SK-N-MC (cell line): ENCODE results near the gene SMAD6.

ENCODE experiments used
- DNase-seq: peaks from one replicate; pipeline ENCODE4 v3.0.0-alpha.2; 2011; ENCODE audit warnings: low read depth, low spot score
- H3K27ac ChIP-seq: fragments of 200-600 bp; sonication (generic); 2 replicates; pipeline ENCODE4 v1.5.1; 2016; ENCODE audit warnings: mixed run types
- H3K36me3 ChIP-seq: fragments of 200-600 bp; sonication (generic); 2 replicates; pipeline ENCODE4 v1.6.1; 2017; ENCODE audit warnings: antibody characterized with exemption, low read length, mixed read lengths; ENCODE audit not compliant: insufficient read depth
- H3K4me3 ChIP-seq: fragments of 200-600 bp; sonication (generic); 2 replicates; pipeline ENCODE4 v1.5.1; 2016
- H3K9ac ChIP-seq: fragments of 200-600 bp; sonication (generic); 2 replicates; pipeline ENCODE4 v1.8.0; 2017; ENCODE audit warnings: mixed run types, mixed read lengths; ENCODE audit not compliant: insufficient read length
- H3K9me3 ChIP-seq: fragments of 200-600 bp; sonication (generic); 2 replicates; pipeline ENCODE4 v1.6.1; 2017; ENCODE audit warnings: low read depth, mild to moderate bottlenecking, antibody characterized with exemption, low read length, moderate library complexity, mixed read lengths
- EZH2 ChIP-seq: fragments of 200-600 bp; sonication (generic); IDR thresholded peaks from one replicate; pipeline ENCODE4 v1.6.1; 2017; ENCODE audit warnings: antibody characterized with exemption
- FOXP2 ChIP-seq: optimal IDR thresholded peaks from 2 replicates; pipeline ENCODE3; 2011; ENCODE audit warnings: mild to moderate bottlenecking, moderate library complexity; ENCODE audit not compliant: insufficient read depth; ENCODE audit errors: extremely low read length, control extremely low read depth
- POLR2AphosphoS5 ChIP-seq: IDR thresholded peaks from 2 replicates; pipeline ENCODE4 v1.6.1; 2012; ENCODE audit warnings: mild to moderate bottlenecking, low read depth, low read length, borderline replicate concordance

Gene SMAD6

GRCh38 chr15:66657185-66658020 is 44.6 kb upstream of the SMAD6 start:
- no peaks in the 10 kb centered on the region for H3K9me3 ChIP-seq
- H3K27ac ChIP-seq: peak overlapping the region; percentile 95
- peak; percentile 88 for DNase-seq
- peak overlapping the region; percentile 54 for H3K9ac ChIP-seq
- H3K4me3 ChIP-seq: peak overlapping the region; percentile 66
- H3K36me3 ChIP-seq: no peaks in the 10 kb centered on the region
- peak; percentile 82 for TF ChIP-seq FOXP2
- peak; percentile 14; the same call in 1 of the 2 replicates for TF ChIP-seq POLR2AphosphoS5
- no peak for TF ChIP-seq EZH2

- no peaks in the 10 kb centered on the region for H3K9me3 ChIP-seq
- no peaks in the 10 kb centered on the region for H3K36me3 ChIP-seq
- TF ChIP-seq POLR2AphosphoS5 (no peak), FOXP2 (no peak), EZH2 (no peak)
- no peak for DNase-seq
- H3K9ac ChIP-seq: peak overlapping the region; percentile 54
- H3K4me3 ChIP-seq: peak overlapping the region; percentile 66
- H3K27ac ChIP-seq: peak overlapping the region; percentile 95
These were observed 44.0 kb upstream of the SMAD6 start for GRCh38 chr15:66658044-66658443.

GRCh38 chr15:66658855-66659254 is 43.2 kb upstream of the SMAD6 start:
- Histone ChIP-seq H3K9ac (no peak overlapping the region), H3K27ac (peak overlapping the region; percentile 95; the same call in 1 of the 2 replicates), H3K4me3 (no peak overlapping the region), H3K9me3 (no peaks in the 10 kb centered on the region), H3K36me3 (no peaks in the 10 kb centered on the region)
- DNase-seq: no peak
- TF ChIP-seq EZH2: no peak
- no peak for TF ChIP-seq FOXP2
- no peak for TF ChIP-seq POLR2AphosphoS5

- H3K27ac ChIP-seq: no peak overlapping the region
- TF ChIP-seq EZH2 (no peak), POLR2AphosphoS5 (no peak), FOXP2 (no peak)
- DNase-seq: no peak
- H3K4me3 ChIP-seq: no peak overlapping the region
- no peaks in the 10 kb centered on the region for H3K9me3 ChIP-seq
- no peaks in the 10 kb centered on the region for H3K36me3 ChIP-seq
- no peak overlapping the region for H3K9ac ChIP-seq
These were observed 42.7 kb upstream of the SMAD6 start for GRCh38 chr15:66659384-66659783.

GRCh38 chr15:66661432-66662096 is 40.5 kb upstream of the SMAD6 start:
- Histone ChIP-seq H3K4me3 (no peak overlapping the region), H3K9me3 (no peaks in the 10 kb centered on the region), H3K27ac (0 out of 2 replicates have a peak overlapping the region, but pooled peaks have one; percentile 21), H3K36me3 (no peaks in the 10 kb centered on the region), H3K9ac (no peak overlapping the region)
- no peak for DNase-seq
- TF ChIP-seq POLR2AphosphoS5 (no peak), EZH2 (no peak), FOXP2 (no peak)

- H3K36me3 ChIP-seq: no peaks in the 10 kb centered on the region
- no peak for DNase-seq
These were observed 39.5 kb upstream of the SMAD6 start for GRCh38 chr15:66662522-66662921.

GRCh38 chr15:66663664-66664063 is 38.4 kb upstream of the SMAD6 start:
- DNase-seq: no peak
- Histone ChIP-seq H3K36me3 (no peaks in the 10 kb centered on the region), H3K9ac (no peak overlapping the region), H3K27ac (no peak overlapping the region), H3K4me3 (no peak overlapping the region), H3K9me3 (no peaks in the 10 kb centered on the region)
- no peak for TF ChIP-seq POLR2AphosphoS5

More at GRCh38 chr15:66662522-66662921, 39.5 kb upstream of the SMAD6 start:
- Histone ChIP-seq H3K9me3 (no peaks in the 10 kb centered on the region), H3K9ac (no peak overlapping the region), H3K27ac (peak overlapping the region; percentile 21; the same call in 1 of the 2 replicates), H3K4me3 (no peak overlapping the region)
- TF ChIP-seq EZH2: no peak
- TF ChIP-seq POLR2AphosphoS5: no peak
- TF ChIP-seq FOXP2: no peak

GRCh38 chr15:66670175-66670574 is 31.9 kb upstream of the SMAD6 start:
- Histone ChIP-seq H3K36me3 (no peaks in the 10 kb centered on the region), H3K27ac (no peak overlapping the region), H3K4me3 (no peak overlapping the region), H3K9me3 (no peaks in the 10 kb centered on the region), H3K9ac (no peak overlapping the region)
- TF ChIP-seq FOXP2: no peak
- no peak for TF ChIP-seq EZH2
- TF ChIP-seq POLR2AphosphoS5: no peak
- DNase-seq: no peak
